Loucy (cell line): ENCODE data around the gene NFKBIA.

Source experiments
- CTCF ChIP-seq: fragments of 200-600 bp; sonication (generic); conservative IDR thresholded peaks from 2 replicates; pipeline ENCODE4 v1.5.1; 2014; ENCODE audit warnings: mild to moderate bottlenecking, antibody characterized with exemption, low read length
- EZH2phosphoT487 ChIP-seq: fragments of 200-600 bp; IDR thresholded peaks from 2 replicates; pipeline ENCODE4 v1.6.1; 2018; ENCODE audit warnings: antibody characterized with exemption, mild to moderate bottlenecking, moderate library complexity, borderline replicate concordance

GRCh38 chr14:35386673-35387125 lies 17.9 kb downstream of the NFKBIA start:
- TF ChIP-seq CTCF (no peak), EZH2phosphoT487 (no peak)
